Measurements from ENCODE around the gene TGFBRAP1. TPM values are rescaled to one million over a fixed set of nuclear protein-coding genes. Genes with fewer than 3 reads are reported as not detected.
"Not testable (repeated sequence)": the region's sequence is repeated elsewhere in the genome, so short reads cannot be mapped to it uniquely, and the experiment has no call there.

TGFBRAP1 gene
- total RNA-seq, 1 donor from 2014 or later: 11.3 TPM

- TF ChIP-seq CTCF (conservative IDR thresholded peaks at IDR 0.05; ENCODE audit: low read depth, low read length): no peak
- no peak overlapping the region for H3K4me3 ChIP-seq (ENCODE audit: low read depth, low read length)
- no peak for DNase-seq (ENCODE audit: low read depth)
Measured at GRCh38 chr2:105252271-105252670, 77.3 kb downstream of the TGFBRAP1 start.

GRCh38 chr2:105251016-105251648, 78.4 kb downstream of the TGFBRAP1 start:
- DNase-seq (ENCODE audit: low read depth); H3K4me3 ChIP-seq (ENCODE audit: low read depth, low read length): not testable (repeated sequence)

GRCh38 chr2:105249891-105250290, 79.6 kb downstream of the TGFBRAP1 start:
- no peak overlapping the region for H3K4me3 ChIP-seq (ENCODE audit: low read depth, low read length)
- no peak for TF ChIP-seq CTCF (conservative IDR thresholded peaks at IDR 0.05; ENCODE audit: low read depth, low read length)
- no peak for DNase-seq (ENCODE audit: low read depth)

- DNase-seq (ENCODE audit: low read depth): no peak
- TF ChIP-seq CTCF (conservative IDR thresholded peaks at IDR 0.05; ENCODE audit: low read depth, low read length): no peak
- H3K4me3 ChIP-seq (ENCODE audit: low read depth, low read length): no peak overlapping the region
Measured at GRCh38 chr2:105249181-105249580, 80.4 kb downstream of the TGFBRAP1 start.

- no peak for TF ChIP-seq CTCF (conservative IDR thresholded peaks at IDR 0.05; ENCODE audit: low read depth, low read length)
- H3K4me3 ChIP-seq (ENCODE audit: low read depth, low read length): no peak overlapping the region
- DNase-seq (ENCODE audit: low read depth): no peak
Measured at GRCh38 chr2:105248316-105249070, 81.0 kb downstream of the TGFBRAP1 start.

GRCh38 chr2:105244451-105244850, 85.1 kb downstream of the TGFBRAP1 start:
- H3K4me3 ChIP-seq (ENCODE audit: low read depth, low read length): no peak overlapping the region
- TF ChIP-seq CTCF (conservative IDR thresholded peaks at IDR 0.05; ENCODE audit: low read depth, low read length): no peak
- DNase-seq (ENCODE audit: low read depth): no peak

- peak; percentile 39 for TF ChIP-seq CTCF (conservative IDR thresholded peaks at IDR 0.05; ENCODE audit: low read depth, low read length)
- H3K4me3 ChIP-seq (ENCODE audit: low read depth, low read length): no peak overlapping the region
- DNase-seq (ENCODE audit: low read depth): no peak
Measured at GRCh38 chr2:105243961-105244360, 85.6 kb downstream of the TGFBRAP1 start.
